ENCODE data around the gene SLC7A10. TPM values are rescaled to one million over a fixed set of nuclear protein-coding genes. Genes with fewer than 3 reads are reported as not detected.

Gene SLC7A10
- total RNA-seq, 1 experiment from 2014 or later, result 2.9 TPM

GRCh38 chr19:33261511-33262189 lies 36.0 kb upstream of the SLC7A10 start:
- H4K8ac ChIP-seq (replicated peaks; ENCODE audit: insufficient read length, low read depth, low read length), result no peak overlapping the region
- no peak overlapping the region for H3K4me2 ChIP-seq (ENCODE audit: insufficient read depth, insufficient read length, low read length)
- no peak overlapping the region; the same call in 1 of the 2 replicates for H3K14ac ChIP-seq (ENCODE audit: insufficient read depth, low read length)
- no peak overlapping the region for H2BK15ac ChIP-seq (ENCODE audit: low read depth, low read length)
- H2AFZ ChIP-seq (ENCODE audit: low read length), result no peak overlapping the region
- WGBS (ENCODE audit: extremely low coverage, insufficient read length, low lambda C conversion rate), result no CpG with 5 or more reads among the region's 14 CpGs
- H3K9ac ChIP-seq (ENCODE audit: extremely low read depth, insufficient read length, low read length), result no peak overlapping the region
- H2BK5ac ChIP-seq (ENCODE audit: insufficient read length, low read length), result no peak overlapping the region
- no peak overlapping the region for H2BK120ac ChIP-seq (ENCODE audit: low read depth, low read length, poor library complexity, severe bottlenecking)
- H3K9me3 Mint-ChIP-seq, result peaks cover 4 to 5% of the 10 kb centered on the region in 2 experiments; a peak in 3 of 5 replicates
- no peaks in the 10 kb centered on the region for H3K79me1 ChIP-seq (ENCODE audit: insufficient read depth, low read depth, low read length, poor library complexity, severe bottlenecking)
- H3K27me3 ChIP-seq (ENCODE audit: insufficient read depth, low read length), result no peaks in the 10 kb centered on the region
- no peaks in the 10 kb centered on the region for H3K79me2 ChIP-seq (ENCODE audit: insufficient read depth, low read length)
- no peaks in the 10 kb centered on the region for H3K9me3 ChIP-seq (ENCODE audit: control insufficient read depth, low read depth, low read length)
- no peaks in the 10 kb centered on the region for H4K20me1 ChIP-seq (ENCODE audit: control insufficient read depth, insufficient read depth, insufficient read length)
- H3K4me1 Mint-ChIP-seq, result peaks cover 6 to 8% of the 10 kb centered on the region in 2 experiments; a peak in 2 of 4 replicates
- no peaks in the 10 kb centered on the region for H3K23me2 ChIP-seq (ENCODE audit: insufficient read length, low read depth, low read length, poor library complexity, severe bottlenecking)
- H3T11ph ChIP-seq (ENCODE audit: low read length), result no peak overlapping the region
- H3K27ac ChIP-seq (ENCODE audit: insufficient read length, low read depth, low read length), result no peak overlapping the region
- H3K23ac ChIP-seq (ENCODE audit: insufficient read length, low read depth, low read length), result no peak overlapping the region
- DNase-seq, result no peak
- no peaks in the 10 kb centered on the region for H3K4me1 ChIP-seq (ENCODE audit: insufficient read depth, low read length)
- H2AK5ac ChIP-seq (ENCODE audit: insufficient read length, low read length), result no peak overlapping the region
- H3K36me3 Mint-ChIP-seq (ENCODE audit: insufficient read depth in 1 of 3, low read depth in 3 of 3), result peaks cover 0 to 3% (median 0%) of the 10 kb centered on the region in 3 experiments; a peak in 3 of 7 replicates
- peaks cover 2% of the 10 kb centered on the region for H3K27me3 Mint-ChIP-seq (ENCODE audit: low read depth)
- no peak for TF ChIP-seq CTCF (conservative IDR thresholded peaks at IDR 0.05)
- H3K27ac Mint-ChIP-seq, result no peak overlapping the region; a peak in 1 of 7 replicates
- no peak overlapping the region for H2BK20ac ChIP-seq (ENCODE audit: low read depth, low read length, poor library complexity, severe bottlenecking)
- no peak overlapping the region for H4K91ac ChIP-seq (ENCODE audit: insufficient read length, low read depth, low read length)
- H2BK12ac ChIP-seq (ENCODE audit: insufficient read length, low read depth, low read length), result no peak overlapping the region
- H3K4ac ChIP-seq (ENCODE audit: low read depth, low read length), result no peak overlapping the region
- H3K18ac ChIP-seq (ENCODE audit: insufficient read length, low read depth, low read length), result no peak overlapping the region
- no peak overlapping the region; a peak in 1 of 5 replicates for H3K4me3 Mint-ChIP-seq
- H3K56ac ChIP-seq (ENCODE audit: insufficient read length, low read depth, low read length), result no peak overlapping the region
- no peak overlapping the region for H4K5ac ChIP-seq (ENCODE audit: insufficient read length, low read depth, low read length)
